ENCODE results near the gene DEFB132. TPM values are rescaled to one million over a fixed set of nuclear protein-coding genes. Genes with fewer than 3 reads are reported as not detected.

Gene DEFB132
- polyA plus RNA-seq, 1 of the 3 experiments (the other 2 are of a cell fraction) = not detected

DNA sequence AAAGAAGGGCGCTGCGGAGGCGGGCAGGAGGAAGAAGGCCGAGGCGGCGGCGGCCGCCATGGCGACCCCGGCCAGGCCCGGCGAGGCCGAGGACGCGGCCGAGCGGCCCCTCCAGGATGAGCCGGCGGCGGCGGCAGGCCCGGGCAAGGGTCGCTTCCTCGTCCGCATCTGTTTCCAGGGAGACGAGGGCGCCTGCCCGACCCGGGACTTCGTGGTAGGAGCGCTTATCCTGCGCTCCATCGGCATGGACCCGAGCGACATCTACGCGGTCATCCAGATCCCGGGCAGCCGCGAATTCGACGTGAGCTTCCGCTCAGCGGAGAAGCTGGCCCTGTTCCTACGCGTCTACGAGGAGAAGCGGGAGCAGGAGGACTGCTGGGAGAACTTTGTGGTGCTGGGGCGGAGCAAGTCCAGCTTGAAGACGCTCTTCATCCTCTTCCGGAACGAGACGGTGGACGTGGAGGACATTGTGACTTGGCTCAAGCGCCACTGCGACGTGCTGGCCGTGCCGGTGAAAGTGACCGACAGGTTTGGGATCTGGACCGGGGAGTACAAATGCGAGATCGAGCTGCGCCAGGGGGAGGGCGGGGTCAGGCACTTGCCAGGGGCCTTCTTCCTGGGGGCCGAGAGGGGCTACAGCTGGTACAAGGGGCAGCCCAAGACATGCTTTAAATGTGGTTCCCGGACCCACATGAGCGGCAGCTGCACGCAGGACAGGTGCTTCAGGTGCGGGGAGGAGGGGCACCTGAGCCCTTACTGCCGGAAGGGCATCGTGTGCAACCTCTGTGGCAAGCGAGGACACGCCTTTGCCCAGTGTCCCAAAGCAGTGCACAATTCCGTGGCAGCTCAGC lies 40.6 kb downstream of the DEFB132 start (continued):
- no peak for TF ChIP-seq CHD2 (IDR thresholded peaks at IDR 0.05; ENCODE audit: low read length, partially characterized antibody)
- no peak; the same call in 1 of the 2 replicates for TF ChIP-seq MAX (IDR thresholded peaks at IDR 0.05; ENCODE audit: low read depth)
- no peak for TF ChIP-seq ELF1 (IDR thresholded peaks at IDR 0.05)
- no peak for TF ChIP-seq IRF3 (IDR thresholded peaks at IDR 0.05; ENCODE audit: low read depth, low read length)
- TF ChIP-seq FOSL2 (IDR thresholded peaks at IDR 0.05; ENCODE audit: borderline replicate concordance, low read depth) = no peak
- TF ChIP-seq YY1 (IDR thresholded peaks at IDR 0.05; ENCODE audit: low read depth) = peak; percentile 11; the same call in 1 of the 2 replicates
- TF ChIP-seq TAF1 (IDR thresholded peaks at IDR 0.05; ENCODE audit: borderline replicate concordance, low read depth, low read length) = 0 out of 2 replicates have a peak, but pooled peaks have one; percentile 19
- no peak for TF ChIP-seq RXRA (IDR thresholded peaks at IDR 0.05; ENCODE audit: borderline replicate concordance, low read depth)
- TF ChIP-seq TEAD4 (IDR thresholded peaks at IDR 0.05; ENCODE audit: borderline replicate concordance, insufficient read depth) = no peak
- no peak for TF ChIP-seq EZH2phosphoT487 (IDR thresholded peaks at IDR 0.05; ENCODE audit: borderline replicate concordance, low read depth)
- TF ChIP-seq SIN3A (IDR thresholded peaks at IDR 0.05; ENCODE audit: borderline replicate concordance, low read depth, low read length) = 0 out of 2 replicates have a peak, but pooled peaks have one; percentile 10

- Histone ChIP-seq H3K4me2 (peak overlapping the region; percentile 86), H3K4me1 (ENCODE audit: control insufficient read depth in 1 of 2, insufficient read depth in 2 of 2, low read depth in 1 of 2, low read length in 1 of 2) (peaks cover 20 to 24% of the 10 kb centered on the region in 2 experiments), H3K27ac (ENCODE audit: low read depth in 2 of 2, low read length in 1 of 2) (peak overlapping the region; percentile 86 to 95; a peak in 2 of 4 replicates), H3K27me3 (ENCODE audit: insufficient read depth) (no peaks in the 10 kb centered on the region), H3K9me3 (no peaks in the 10 kb centered on the region), H4K20me1 (ENCODE audit: insufficient read depth) (peaks cover 16% of the 10 kb centered on the region), H2AFZ (ENCODE audit: low read depth) (no peak overlapping the region), H3K9ac (peak overlapping the region; percentile 95), H3K36me3 (replicated peaks in 1 of 2; ENCODE audit: control insufficient read depth in 1 of 2, insufficient read depth in 2 of 2, low read length in 1 of 2) (peaks cover 15 to 20% of the 10 kb centered on the region in 2 experiments), H3K79me2 (ENCODE audit: insufficient read depth) (peaks cover 34% of the 10 kb centered on the region), H3K9me2 (no peaks in the 10 kb centered on the region), H3F3A (replicated peaks; ENCODE audit: insufficient read depth) (peaks cover 18% of the 10 kb centered on the region), H3K4me3 (ENCODE audit: low read depth in 2 of 2, low read length in 1 of 2) (peak overlapping the region; percentile 87 to 93)
- TF ChIP-seq SIN3A (IDR thresholded peaks at IDR 0.05; ENCODE audit: borderline replicate concordance, low read depth, low read length) (no peak), MAX (IDR thresholded peaks at IDR 0.05; ENCODE audit: low read depth) (0 out of 2 replicates have a peak, but pooled peaks have one; percentile 20), RCOR1 (IDR thresholded peaks at IDR 0.05; ENCODE audit: low read length) (no peak)
- no peak for DNase-seq
- ChIA-PET CTCF (interaction anchor here (0.6 to 3.3 kb wide), 7 partner anchors 9 to 58 kb away, joined by 3 to 23 read pairs (median 3); partner anchors contain the start of gene SOX12), POLR2A (interaction anchor here (1.3 to 4.8 kb wide), 4 partner anchors 11 to 48 kb away, joined by 6 to 29 read pairs (median 10); partner anchors contain the start of genes NRSN2 and SOX12)
- 19% methylated on average over 15 of the region's 15 CpGs for WGBS (ENCODE audit: low lambda C conversion rate)
These were observed 41.4 kb downstream of the DEFB132 start for GRCh38 chr20:298776-299391.
